ENCODE measurements around the gene C16orf46.

- no peak for TF ChIP-seq CTCF (IDR thresholded peaks at IDR 0.05)
- TF ChIP-seq POLR2A (IDR thresholded peaks at IDR 0.05) = no peak
These were observed 35.3 kb downstream of the C16orf46 start for GRCh38 chr16:81041696-81042095.

All from tibial nerve (tissue), 3 donors.